GM12892 (cell line): ENCODE measurements around the gene PPP1R7.

Experiments used
- POLR2A ChIP-seq: IDR thresholded peaks from 2 replicates; pipeline ENCODE4 v1.6.1; 2011; ENCODE audit warnings: low read depth, low read length, control low read depth
- POLR2AphosphoS5 ChIP-seq: IDR thresholded peaks from 2 replicates; pipeline ENCODE4 v1.6.1; 2011; ENCODE audit warnings: low read depth, low read length, control low read depth
- TAF1 ChIP-seq: IDR thresholded peaks from 2 replicates; pipeline ENCODE4 v1.6.1; 2011; ENCODE audit warnings: low read depth, mild to moderate bottlenecking, control low read depth, low read length, borderline replicate concordance

DNA sequence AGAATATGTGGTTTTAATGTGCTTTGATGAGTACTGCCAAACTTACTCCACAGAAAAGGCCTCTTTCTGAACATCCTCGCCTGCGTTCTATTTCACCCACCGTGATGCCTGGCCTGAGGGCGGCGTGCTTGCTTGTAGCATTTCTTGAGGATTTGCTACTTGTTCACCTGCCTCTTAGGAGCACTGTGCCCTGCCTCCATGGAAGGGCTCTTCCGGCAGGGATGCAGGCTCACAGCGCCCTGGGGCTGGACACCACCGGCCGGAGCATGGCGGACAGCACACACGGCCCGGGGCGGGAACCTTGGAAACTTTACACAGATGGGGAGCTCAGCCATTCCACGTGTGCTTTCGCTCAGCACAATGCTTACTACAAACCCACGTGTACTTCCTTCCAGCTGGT, 75.3 kb downstream of the PPP1R7 start:
- TF ChIP-seq POLR2A (no peak), TAF1 (no peak), POLR2AphosphoS5 (no peak)
